HG03139 (cell line): Measurements from ENCODE around the gene TNFRSF1B.

ENCODE experiments used
- ATAC-seq: cut with Tn5 transposase; IDR thresholded peaks from one replicate; pipeline ENCODE4 v1.9.1; 2021; ENCODE audit not compliant: unreplicated experiment

The TNFRSF1B gene

GRCh38 chr1:12157366-12158231 lies 9.2 kb upstream of the TNFRSF1B start:
- ATAC-seq: no peak

GRCh38 chr1:12158357-12159092 lies 8.3 kb upstream of the TNFRSF1B start:
- no peak for ATAC-seq

- ATAC-seq: no peak
These were observed 7.0 kb upstream of the TNFRSF1B start for GRCh38 chr1:12159816-12160215.

- no peak for ATAC-seq
These were observed 5.5 kb upstream of the TNFRSF1B start for GRCh38 chr1:12161324-12161661.

GRCh38 chr1:12161662-12162458 lies 4.9 kb upstream of the TNFRSF1B start:
- peak; percentile 65 for ATAC-seq

- no peak for ATAC-seq
These were observed 4.2 kb upstream of the TNFRSF1B start for GRCh38 chr1:12162459-12163137.

- no peak for ATAC-seq
These were observed 3.6 kb upstream of the TNFRSF1B start for GRCh38 chr1:12163210-12163609.

- no peak for ATAC-seq
These were observed 2.6 kb upstream of the TNFRSF1B start for GRCh38 chr1:12164210-12164609.

GRCh38 chr1:12165342-12165741 lies 1.4 kb upstream of the TNFRSF1B start:
- no peak for ATAC-seq

- ATAC-seq: no peak
These were observed 970 bp downstream of the TNFRSF1B start for GRCh38 chr1:12167493-12168429.

GRCh38 chr1:12168451-12169160 lies 1.8 kb downstream of the TNFRSF1B start:
- no peak for ATAC-seq

- no peak for ATAC-seq
These were observed 2.8 kb downstream of the TNFRSF1B start for GRCh38 chr1:12169442-12170135.

GRCh38 chr1:12170263-12170671 lies 3.5 kb downstream of the TNFRSF1B start:
- no peak for ATAC-seq

- no peak for ATAC-seq
These were observed 4.6 kb downstream of the TNFRSF1B start for GRCh38 chr1:12171206-12172041.

GRCh38 chr1:12172042-12172851 lies 5.5 kb downstream of the TNFRSF1B start:
- no peak for ATAC-seq

GRCh38 chr1:12173041-12173509 lies 6.3 kb downstream of the TNFRSF1B start:
- no peak for ATAC-seq

GRCh38 chr1:12173631-12174121 lies 6.9 kb downstream of the TNFRSF1B start:
- ATAC-seq: no peak
